ENCODE measurements around the gene PRG2.

PRG2 gene

GRCh38 chr11:57390535-57390934, at the start of gene PRG2:
TSS of gene PRG2 (minus strand) at chr11:57390650. CDS start at chr11:57389944, 706 bp downstream.
- in situ Hi-C loops (cut with MboI; ENCODE audit: low sequenced_read_pairs) = no loop called here

GRCh38 chr11:57439786-57440185, 49.3 kb upstream of the PRG2 start:
- in situ Hi-C loops (cut with MboI; ENCODE audit: low sequenced_read_pairs) = no loop called here

DNA sequence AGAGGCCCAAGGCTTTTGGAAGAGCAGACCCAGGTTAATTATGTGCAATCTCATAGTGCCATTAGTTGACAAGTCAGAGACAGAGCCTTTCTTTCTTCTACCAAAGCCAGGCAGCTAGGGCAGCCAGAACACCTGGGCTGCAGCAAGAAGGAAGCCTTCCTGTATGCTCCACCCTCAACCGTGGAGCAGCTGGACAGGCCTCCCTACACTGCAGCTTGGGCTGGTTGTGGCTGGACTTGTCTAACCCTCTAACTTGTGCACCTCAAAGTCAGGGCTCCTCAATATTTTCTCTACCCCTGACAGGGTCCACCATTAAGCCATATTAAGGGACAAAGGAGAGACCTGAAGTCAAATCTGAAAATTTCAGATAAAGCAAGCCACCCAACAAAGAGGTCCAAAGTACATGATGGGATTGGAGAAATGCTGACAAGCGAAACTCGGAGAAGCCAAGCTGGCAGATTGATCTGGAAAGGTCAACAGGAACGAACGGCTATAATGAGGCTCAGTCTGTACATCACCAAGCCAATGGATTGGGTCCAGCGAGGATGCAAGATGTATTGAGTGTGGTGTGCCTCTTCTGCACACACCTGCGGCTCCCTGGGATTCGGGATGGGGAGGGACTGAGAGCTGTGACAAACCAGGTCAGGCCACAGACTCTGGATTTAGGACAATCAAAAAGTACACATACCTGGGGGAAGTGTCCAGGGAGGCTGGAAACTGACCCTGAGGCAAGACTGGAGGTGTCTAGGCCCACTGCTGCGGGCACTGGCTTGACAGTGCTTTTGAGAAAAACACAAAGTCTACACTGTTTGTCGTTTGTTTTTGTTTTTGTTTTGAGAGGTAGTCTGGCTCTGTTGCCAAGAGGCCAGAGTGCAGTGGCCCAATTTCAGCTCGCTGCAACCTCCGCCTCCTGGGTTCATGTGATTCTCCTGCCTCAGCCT, 48.2 kb upstream of the PRG2 start:
- in situ Hi-C loops (cut with MboI; ENCODE audit: low sequenced_read_pairs) = no loop called here

DNA sequence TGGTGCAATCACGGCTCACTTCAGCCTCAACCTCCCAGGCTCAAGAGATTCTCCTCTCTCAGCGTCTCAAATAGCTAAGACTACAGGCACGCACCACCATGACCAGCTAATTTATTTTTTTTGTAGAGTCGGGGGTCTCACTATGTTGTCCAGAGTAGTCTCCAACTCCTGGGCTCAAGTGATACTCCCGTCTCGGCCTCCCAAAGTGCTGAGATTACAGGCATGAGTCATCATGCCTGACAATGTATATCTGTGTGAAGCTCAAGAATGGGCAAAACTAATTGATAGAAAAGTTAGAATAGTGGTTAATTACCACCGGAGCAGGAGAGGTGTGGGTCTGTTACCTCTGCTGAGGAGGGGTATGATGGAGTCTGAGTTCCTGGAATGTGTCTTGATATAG, 45.6 kb upstream of the PRG2 start:
- in situ Hi-C loops (cut with MboI; ENCODE audit: low sequenced_read_pairs) = no loop called here

- in situ Hi-C loops (cut with MboI; ENCODE audit: low sequenced_read_pairs) = no loop called here
Observed at GRCh38 chr11:57434640-57435546, 44.4 kb upstream of the PRG2 start.

DNA sequence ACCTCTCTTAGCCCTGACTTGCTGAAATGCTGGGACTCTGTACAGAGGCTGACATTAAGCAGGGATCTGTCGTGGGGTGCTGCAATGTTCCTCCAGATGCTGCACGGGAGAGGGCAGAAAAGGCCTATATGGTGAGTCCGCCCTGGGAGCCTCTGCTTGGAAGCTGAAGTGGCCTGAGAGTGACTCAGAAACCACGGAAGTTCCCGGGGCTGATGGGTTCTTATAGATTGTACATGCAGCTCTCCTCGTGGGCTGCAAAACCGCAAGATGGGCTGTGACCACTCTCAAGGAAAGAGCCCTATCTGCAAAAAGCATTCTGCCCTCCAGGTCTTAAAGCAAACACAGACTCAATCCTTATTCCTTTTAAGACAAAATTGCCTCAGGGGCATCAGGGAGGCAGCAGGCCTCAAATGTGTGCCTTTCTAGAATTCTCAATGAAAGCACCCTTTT, 42.3 kb upstream of the PRG2 start:
- in situ Hi-C loops (cut with MboI; ENCODE audit: low sequenced_read_pairs) = no loop called here

DNA sequence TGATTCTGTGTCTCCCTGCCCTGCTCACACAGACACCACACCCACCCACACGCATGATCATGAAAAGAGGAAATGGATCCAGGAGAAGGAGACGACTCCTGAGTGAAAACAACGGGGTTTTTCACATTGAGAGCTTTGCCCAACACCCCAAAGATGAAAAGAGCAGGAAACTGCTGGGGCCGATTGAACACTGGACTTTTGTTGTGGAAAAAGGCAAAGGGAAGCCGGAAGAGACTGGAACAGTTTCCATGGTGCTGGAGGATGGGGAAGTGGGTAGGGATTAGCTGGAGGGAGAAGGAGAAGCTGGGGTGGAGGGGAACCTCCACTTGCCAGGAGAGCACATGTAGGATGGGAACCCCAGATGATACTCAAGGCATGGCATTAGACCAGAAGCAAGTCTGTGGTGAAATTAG, 41.7 kb upstream of the PRG2 start:
- in situ Hi-C loops (cut with MboI; ENCODE audit: low sequenced_read_pairs) = no loop called here

GRCh38 chr11:57430952-57431351, 40.5 kb upstream of the PRG2 start:
- in situ Hi-C loops (cut with MboI; ENCODE audit: low sequenced_read_pairs) = no loop called here

DNA sequence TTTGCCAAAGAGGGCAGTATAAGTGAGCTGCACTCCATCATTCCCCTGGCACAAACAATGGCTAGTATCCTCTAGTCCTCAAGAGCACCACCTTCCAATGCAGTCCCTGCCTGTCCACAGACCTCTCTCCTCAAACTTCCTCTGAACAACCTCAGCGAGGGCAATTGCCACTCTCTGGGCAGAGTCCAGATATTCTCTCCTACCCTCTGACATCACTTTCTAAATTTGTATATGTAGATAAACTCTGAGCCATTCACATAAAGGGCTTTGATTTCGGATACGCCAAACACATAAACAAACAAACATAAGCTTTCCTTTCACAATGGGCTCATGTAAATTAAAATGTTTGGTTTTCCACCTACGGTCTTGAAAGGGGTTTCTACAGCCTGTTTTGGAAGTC, 39.5 kb upstream of the PRG2 start:
- in situ Hi-C loops (cut with MboI; ENCODE audit: low sequenced_read_pairs) = no loop called here

DNA sequence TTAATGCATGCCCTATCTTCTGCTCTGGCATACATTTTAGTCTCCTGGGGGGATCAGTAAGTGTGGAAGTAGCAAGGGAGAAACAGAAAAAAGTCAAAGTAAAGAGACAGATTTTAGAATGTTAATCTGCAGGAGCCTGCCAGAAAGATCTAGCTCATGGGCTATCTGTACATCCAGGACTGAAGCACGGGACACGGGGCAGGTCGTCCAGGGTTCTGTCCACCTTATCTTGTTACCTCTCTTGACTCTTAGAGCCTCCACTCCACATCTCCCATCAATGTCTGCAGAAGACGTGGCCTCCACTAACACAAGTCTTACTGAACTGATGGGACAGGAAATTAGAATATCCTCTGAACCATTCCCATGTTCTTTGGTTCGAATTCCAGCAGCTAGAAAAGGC, 38.2 kb upstream of the PRG2 start:
- in situ Hi-C loops (cut with MboI; ENCODE audit: low sequenced_read_pairs) = no loop called here

DNA sequence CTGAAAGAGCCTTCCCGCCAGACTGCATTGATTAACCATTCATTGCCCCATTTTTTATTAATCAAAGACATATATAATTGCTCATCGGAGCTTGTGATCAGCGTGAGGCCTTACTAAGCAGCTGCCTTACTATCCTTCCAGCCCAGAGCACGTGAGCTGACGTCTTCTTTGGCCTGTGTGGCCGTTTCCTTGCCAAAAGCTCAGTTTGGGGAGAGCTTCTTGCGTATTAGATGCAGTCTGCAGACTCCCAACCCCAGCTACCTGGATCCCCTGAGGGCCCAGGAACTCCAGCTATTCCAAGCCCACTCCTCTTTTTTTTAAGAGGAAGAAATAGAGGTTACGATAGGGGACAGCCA, 37.3 kb upstream of the PRG2 start:
- in situ Hi-C loops (cut with MboI; ENCODE audit: low sequenced_read_pairs) = no loop called here

DNA sequence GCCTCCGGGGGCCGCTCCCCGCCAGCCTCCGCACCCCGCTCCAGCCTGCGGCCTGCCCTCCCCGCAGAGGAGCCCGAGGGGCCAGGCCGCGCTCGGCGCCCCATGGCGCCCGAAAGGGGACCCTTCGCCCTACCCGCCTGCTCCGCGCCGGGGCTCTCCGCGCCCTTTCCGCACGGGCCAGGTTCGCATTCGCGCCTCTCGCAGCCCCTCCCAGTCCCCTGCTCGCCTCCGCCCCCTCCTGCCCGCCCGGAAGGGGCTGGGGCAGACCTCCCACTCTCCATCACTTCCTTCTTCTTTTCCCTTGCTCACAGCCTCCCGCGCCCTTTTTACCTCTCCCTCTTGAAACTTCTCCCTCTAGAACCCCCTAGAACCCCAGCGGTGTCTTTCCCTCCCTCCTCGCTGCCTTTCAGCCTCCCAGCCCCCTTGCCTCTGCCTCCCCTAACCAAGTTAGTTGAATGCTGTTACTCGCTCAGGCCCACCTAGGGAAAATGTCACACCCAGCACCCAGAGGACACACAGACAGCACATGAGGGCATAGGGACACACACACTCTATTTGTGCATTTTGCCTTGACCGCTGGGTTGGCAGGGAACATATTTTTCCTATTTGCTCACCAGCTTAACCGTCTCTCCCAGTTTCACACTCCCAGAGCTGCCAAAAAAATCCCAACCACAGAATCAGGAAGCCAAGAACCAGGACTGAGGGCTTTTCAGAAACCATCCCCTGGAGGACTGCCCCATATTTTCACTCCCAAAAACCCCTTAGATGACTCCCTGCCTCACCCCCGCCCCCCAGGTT, 36.7 kb upstream of the PRG2 start, which contains the start of gene SLC43A3:
TSS of gene SLC43A3 (minus strand) at position 193 of the 798 bp plus-strand sequence. CDS start 949 bp downstream, outside the sequence.
- in situ Hi-C loops (cut with MboI; ENCODE audit: low sequenced_read_pairs) = no loop called here

DNA sequence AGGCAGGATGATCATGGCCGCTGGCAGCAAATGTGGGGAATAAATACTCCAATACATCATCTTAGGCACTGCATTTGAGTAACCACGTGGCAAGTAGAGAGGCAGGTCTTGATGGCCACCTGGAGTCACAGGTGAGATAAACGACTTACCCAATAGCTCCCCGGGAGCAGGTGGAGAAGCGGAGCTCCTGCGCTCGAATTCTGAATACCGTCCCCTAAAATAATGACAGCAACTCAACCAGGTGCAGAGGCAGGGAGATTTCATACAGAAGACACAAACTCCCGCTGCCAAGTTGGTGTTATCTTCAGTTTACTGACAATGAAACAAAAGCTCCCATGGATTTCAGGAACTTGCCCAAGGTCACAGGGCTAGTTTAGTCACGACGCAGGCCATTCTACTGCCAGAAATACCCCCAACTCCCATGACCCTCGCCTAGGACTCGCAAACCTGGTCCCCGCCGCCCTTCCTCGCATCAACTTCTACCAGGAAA, 36.0 kb upstream of the PRG2 start:
- in situ Hi-C loops (cut with MboI; ENCODE audit: low sequenced_read_pairs) = no loop called here

DNA sequence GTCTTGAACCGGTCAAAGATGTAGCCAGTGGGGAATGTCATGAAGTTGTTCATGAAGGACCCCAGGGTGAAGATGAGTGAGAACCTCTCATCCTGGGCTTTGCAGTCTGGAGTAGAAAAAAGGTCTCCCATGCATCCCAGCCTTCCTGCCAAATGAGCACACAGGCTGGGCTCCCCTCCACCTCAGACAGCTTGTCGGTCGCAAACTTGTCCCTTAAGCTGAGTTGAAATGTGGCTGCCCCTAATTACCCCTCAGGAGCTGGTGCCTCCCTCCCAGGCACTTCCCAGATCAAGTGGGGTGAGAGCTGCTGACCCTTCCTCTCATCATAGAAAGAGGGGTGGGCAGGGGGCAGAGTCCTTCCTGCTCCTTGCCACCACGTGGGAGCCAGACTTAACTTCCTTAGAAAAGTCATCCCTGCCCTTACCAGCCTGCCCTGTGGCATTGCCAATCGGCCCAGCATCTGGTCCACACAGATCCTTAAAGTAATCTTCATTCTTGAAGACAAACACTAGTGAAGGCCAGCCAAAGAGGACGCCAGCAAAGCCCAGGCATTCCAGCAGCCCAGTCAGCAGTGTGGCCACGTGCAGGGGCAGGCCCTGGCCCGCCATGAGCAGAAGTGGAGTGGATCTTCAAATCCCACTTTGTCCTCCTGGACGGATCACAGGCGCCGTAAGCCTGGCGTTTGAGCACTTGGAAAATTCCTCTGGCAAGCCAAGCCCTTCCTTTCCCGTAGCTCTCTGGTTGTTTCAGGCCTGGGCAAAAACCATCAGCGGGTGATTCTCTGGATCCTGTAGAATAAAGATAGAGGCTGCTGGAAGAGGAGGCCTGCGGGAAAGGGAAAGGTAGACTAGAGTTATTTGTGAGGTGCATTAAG, 35.4 kb upstream of the PRG2 start:
- in situ Hi-C loops (cut with MboI; ENCODE audit: low sequenced_read_pairs) = no loop called here

DNA sequence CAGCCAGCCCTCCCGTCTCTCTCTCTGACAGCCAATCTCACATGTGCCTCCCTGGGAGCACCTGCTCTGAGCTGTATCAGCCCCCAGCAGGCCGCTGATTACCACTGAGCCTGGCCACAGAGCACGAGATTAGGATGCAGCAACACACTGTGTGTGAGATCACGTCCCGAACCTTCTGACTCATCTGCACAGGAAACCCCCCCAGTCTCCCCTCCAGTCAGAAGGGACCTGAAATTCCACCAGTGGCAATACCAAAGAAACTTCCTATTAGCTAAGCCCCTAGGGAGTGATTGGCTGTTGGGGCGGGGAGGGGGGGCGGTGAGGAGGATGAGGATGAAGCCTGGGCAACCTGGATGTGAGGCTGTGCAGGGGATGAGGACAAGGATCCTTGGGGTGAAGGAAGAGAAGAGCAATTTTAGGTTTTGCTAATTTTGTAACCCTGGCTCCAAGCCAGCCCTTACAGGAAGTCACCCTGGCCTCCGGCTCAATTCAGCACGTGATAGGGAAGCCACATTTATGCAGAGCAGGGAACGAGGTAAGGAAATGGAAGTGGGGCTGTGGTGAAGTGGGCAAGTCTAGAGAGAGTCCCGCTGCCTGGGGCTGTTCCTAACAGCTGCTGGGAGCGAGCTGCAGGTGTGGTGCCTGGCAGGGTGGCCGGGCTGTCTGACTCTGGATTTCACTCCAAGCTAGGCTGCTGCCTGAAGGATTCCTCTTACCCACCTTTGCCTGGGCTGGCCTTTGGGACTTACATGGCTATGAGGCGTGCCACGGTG, 34.5 kb upstream of the PRG2 start:
- in situ Hi-C loops (cut with MboI; ENCODE audit: low sequenced_read_pairs) = no loop called here

GRCh38 chr11:57424137-57424791, 33.8 kb upstream of the PRG2 start:
- in situ Hi-C loops (cut with MboI; ENCODE audit: low sequenced_read_pairs) = no loop called here

- in situ Hi-C loops (cut with MboI; ENCODE audit: low sequenced_read_pairs) = no loop called here
Observed at GRCh38 chr11:57422669-57423068, 32.2 kb upstream of the PRG2 start.

- in situ Hi-C loops (cut with MboI; ENCODE audit: low sequenced_read_pairs) = no loop called here
Observed at GRCh38 chr11:57421805-57422204, 31.4 kb upstream of the PRG2 start.
